ENCODE data around the gene DISP1. TPM values are rescaled to one million over a fixed set of nuclear protein-coding genes. Genes with fewer than 3 reads are reported as not detected.

Gene DISP1
- total and polyA plus RNA-seq, 4 donors: 1.6 to 4.2 (median 2.6) TPM

- H3K4me3 ChIP-seq (ENCODE audit: low read depth in 1 of 3, low read length in 3 of 3): no peak overlapping the region
- H3K9ac ChIP-seq (ENCODE audit: low read depth in 1 of 2, low read length in 2 of 2): no peak overlapping the region
- no peak overlapping the region for H3K27ac ChIP-seq (ENCODE audit: low read depth in 1 of 2, low read length in 2 of 2)
- TF ChIP-seq ZBTB33 (IDR thresholded peaks at IDR 0.05) (no peak), TAF1 (conservative IDR thresholded peaks at IDR 0.05) (no peak), REST (IDR thresholded peaks at IDR 0.05) (no peak)
- no peaks in the 10 kb centered on the region for H3K27me3 ChIP-seq (ENCODE audit: control insufficient read depth in 4 of 4, insufficient read depth in 4 of 4, low read length in 3 of 4)
- no peaks in the 10 kb centered on the region for H3K4me1 ChIP-seq (ENCODE audit: control insufficient read depth in 4 of 4, insufficient read depth in 4 of 4, low read length in 3 of 4)
- no peaks in the 10 kb centered on the region for H3K9me3 ChIP-seq (ENCODE audit: control insufficient read depth in 4 of 4, low read length in 3 of 4)
- no peak for DNase-seq (ENCODE audit: low spot score)
- WGBS: 92% methylated on average over 4 of the region's 4 CpGs
- H3K36me3 ChIP-seq (ENCODE audit: control insufficient read depth in 4 of 4, insufficient read depth in 3 of 4, low read depth in 1 of 4, low read length in 3 of 4): no peaks in the 10 kb centered on the region
Observed at GRCh38 chr1:222787729-222788128, 27.1 kb upstream of the DISP1 start.

- H3K36me3 ChIP-seq (ENCODE audit: control insufficient read depth in 4 of 4, insufficient read depth in 3 of 4, low read depth in 1 of 4, low read length in 3 of 4): no peaks in the 10 kb centered on the region
- TF ChIP-seq EGR1 (IDR thresholded peaks at IDR 0.05; ENCODE audit: low read depth in 2 of 2) (no peak), MAX (IDR thresholded peaks at IDR 0.05) (no peak), HNF4A (conservative IDR thresholded peaks at IDR 0.05) (no peak), ATF3 (IDR thresholded peaks at IDR 0.05) (no peak), SP1 (IDR thresholded peaks at IDR 0.05) (no peak), REST (IDR thresholded peaks at IDR 0.05) (no peak), ZBTB33 (IDR thresholded peaks at IDR 0.05) (no peak), RXRA (IDR thresholded peaks at IDR 0.05) (no peak), RAD21 (IDR thresholded peaks at IDR 0.05) (no peak), JUND (IDR thresholded peaks at IDR 0.05) (no peak)
- H3K9ac ChIP-seq (ENCODE audit: low read depth in 1 of 2, low read length in 2 of 2): no peak overlapping the region
- peaks cover 0 to 3% (median under 1%) of the 10 kb centered on the region in 4 donors for H3K4me1 ChIP-seq (ENCODE audit: control insufficient read depth in 4 of 4, insufficient read depth in 4 of 4, low read length in 3 of 4)
- DNase-seq (ENCODE audit: low spot score): no peak
- WGBS: 85% methylated on average over 3 of the region's 3 CpGs
- no peak overlapping the region for H3K27ac ChIP-seq (ENCODE audit: low read depth in 1 of 2, low read length in 2 of 2)
- H3K4me3 ChIP-seq (ENCODE audit: low read depth in 1 of 3, low read length in 3 of 3): no peak overlapping the region
- H3K27me3 ChIP-seq (ENCODE audit: control insufficient read depth in 4 of 4, insufficient read depth in 4 of 4, low read length in 3 of 4): no peaks in the 10 kb centered on the region
- no peaks in the 10 kb centered on the region for H3K9me3 ChIP-seq (ENCODE audit: control insufficient read depth in 4 of 4, low read length in 3 of 4)
Observed at GRCh38 chr1:222788402-222789156, 26.3 kb upstream of the DISP1 start.
